ENCODE measurements around the gene PNPLA5. TPM values are rescaled to one million over a fixed set of nuclear protein-coding genes. Genes with fewer than 3 reads are reported as not detected.

Gene PNPLA5
- total RNA-seq, 2 experiments from 2014 or later, result 0.15 TPM; not detected in 1

DNA sequence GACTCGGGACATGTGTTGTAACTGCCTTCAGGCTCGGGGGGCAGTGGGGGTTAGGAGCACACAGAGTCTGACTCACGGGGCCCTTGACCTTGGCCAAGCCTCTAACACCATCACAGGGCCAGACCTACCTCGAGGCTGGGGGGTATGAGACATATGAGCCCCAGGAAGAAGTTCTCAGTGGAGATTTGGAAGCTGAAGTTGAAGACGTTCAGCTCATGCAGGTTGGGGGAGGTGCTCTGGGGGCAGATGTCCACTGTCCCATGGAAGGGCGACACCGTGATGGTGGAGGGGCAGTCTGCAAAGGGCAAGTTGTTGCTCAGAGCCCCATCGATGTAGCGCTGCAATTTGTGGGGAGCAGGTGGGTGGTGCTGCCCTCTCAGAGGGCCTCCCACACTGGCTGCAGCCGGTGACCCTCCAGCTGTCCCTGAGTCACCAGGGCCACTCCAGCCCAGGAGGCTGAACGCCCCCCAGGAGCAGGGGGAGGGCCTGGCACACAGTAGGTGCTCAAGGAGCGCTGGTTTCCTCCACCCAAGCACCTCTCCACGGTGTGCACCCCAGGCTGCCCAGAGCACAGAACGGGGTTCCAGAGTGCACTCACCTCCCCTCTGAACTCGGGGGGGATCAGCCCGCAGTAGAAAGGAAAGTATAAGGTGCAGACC lies 2.5 kb downstream of the PNPLA5 start:
- POLR2A ChIA-PET, result no interaction called here

DNA sequence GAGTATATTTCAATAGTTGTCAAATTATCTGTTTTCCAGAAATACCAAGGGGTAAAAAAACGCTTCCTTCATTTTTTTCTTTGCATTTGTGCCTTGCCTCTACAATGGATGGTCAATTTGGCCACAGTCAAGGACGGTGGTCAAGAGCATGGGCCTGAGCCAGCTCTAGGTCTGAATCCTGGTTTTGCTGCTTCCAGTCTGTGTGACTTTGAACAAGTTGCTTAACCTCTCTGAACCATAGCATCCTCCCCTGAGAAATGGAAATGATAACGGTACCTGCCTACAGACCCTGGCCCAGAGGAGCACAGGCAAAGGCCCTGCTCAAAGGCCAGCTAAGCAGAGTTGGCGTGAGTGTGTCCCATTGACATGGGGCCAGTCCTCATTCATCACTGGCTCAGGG lies 3.1 kb downstream of the PNPLA5 start:
- Histone ChIP-seq H3K9me2 (ENCODE audit: insufficient read depth, low read length) (no peaks in the 10 kb centered on the region), H3K36me3 (ENCODE audit: insufficient read depth, low read length) (no peaks in the 10 kb centered on the region), H3K4me2 (ENCODE audit: low read length) (no peak overlapping the region), H3K9me3 (ENCODE audit: low read length) (no peaks in the 10 kb centered on the region), H3K4me1 (ENCODE audit: insufficient read depth, low read length, poor library complexity, severe bottlenecking) (peaks cover 8% of the 10 kb centered on the region), H2AFZ (ENCODE audit: low read length) (no peak overlapping the region), H3K79me2 (ENCODE audit: insufficient read depth, low read depth, low read length) (no peaks in the 10 kb centered on the region), H3K4me3 (ENCODE audit: low read depth, low read length, poor library complexity, severe bottlenecking) (no peak overlapping the region), H4K20me1 (ENCODE audit: insufficient read depth, low read length) (no peaks in the 10 kb centered on the region), H3K27ac (ENCODE audit: low read depth, low read length, poor library complexity, severe bottlenecking) (no peak overlapping the region)
- no peak for DNase-seq (ENCODE audit: low spot score)
- ChIA-PET CTCF (ENCODE audit: unreplicated experiment) (no interaction called here), POLR2A (no interaction called here)
- intact Hi-C loops (cut with micrococcal nuclease; ENCODE audit: unreplicated experiment), result loop anchor here (10.0 kb wide), 1 partner anchor 736 kb away; no protein-coding TSS in a partner anchor
- TF ChIP-seq EZH2phosphoT487 (IDR thresholded peaks at IDR 0.05; ENCODE audit: borderline replicate concordance, low read depth, low read length) (no peak), CTCF (conservative IDR thresholded peaks at IDR 0.05; ENCODE audit: low read length) (no peak)
- no TSS peak for BruUV-seq (replicated peaks)

More for the DNA sequence above, 2.5 kb downstream of the PNPLA5 start:
- TF ChIP-seq CTCF (conservative IDR thresholded peaks at IDR 0.05; ENCODE audit: low read length), result no peak
- no peak for TF ChIP-seq EZH2phosphoT487 (IDR thresholded peaks at IDR 0.05; ENCODE audit: borderline replicate concordance, low read depth, low read length)
- Histone ChIP-seq H3K9me3 (ENCODE audit: low read length) (no peaks in the 10 kb centered on the region), H3K4me2 (ENCODE audit: low read length) (no peak overlapping the region), H3K36me3 (ENCODE audit: insufficient read depth, low read length) (no peaks in the 10 kb centered on the region), H4K20me1 (ENCODE audit: insufficient read depth, low read length) (no peaks in the 10 kb centered on the region), H3K9me2 (ENCODE audit: insufficient read depth, low read length) (no peaks in the 10 kb centered on the region), H3K79me2 (ENCODE audit: insufficient read depth, low read depth, low read length) (no peaks in the 10 kb centered on the region), H3K4me1 (ENCODE audit: insufficient read depth, low read length, poor library complexity, severe bottlenecking) (peaks cover 6% of the 10 kb centered on the region), H3K4me3 (ENCODE audit: low read depth, low read length, poor library complexity, severe bottlenecking) (no peak overlapping the region), H3K27ac (ENCODE audit: low read depth, low read length, poor library complexity, severe bottlenecking) (no peak overlapping the region), H2AFZ (ENCODE audit: low read length) (no peak overlapping the region)
- no peak for DNase-seq (ENCODE audit: low spot score)
- intact Hi-C loops (cut with micrococcal nuclease; ENCODE audit: unreplicated experiment), result loop anchor here (10.0 kb wide), 1 partner anchor 735 kb away; no protein-coding TSS in a partner anchor
- CTCF ChIA-PET (ENCODE audit: unreplicated experiment), result no interaction called here
- BruUV-seq (replicated peaks), result no TSS peak

GRCh38 chr22:43887391-43887790 lies 4.4 kb downstream of the PNPLA5 start:
- no peaks in the 10 kb centered on the region for H3K9me3 ChIP-seq (ENCODE audit: low read length)
- TF ChIP-seq EZH2phosphoT487 (IDR thresholded peaks at IDR 0.05; ENCODE audit: borderline replicate concordance, low read depth, low read length) (no peak), CTCF (conservative IDR thresholded peaks at IDR 0.05; ENCODE audit: low read length) (no peak)
- no peaks in the 10 kb centered on the region for H3K9me2 ChIP-seq (ENCODE audit: insufficient read depth, low read length)
- H4K20me1 ChIP-seq (ENCODE audit: insufficient read depth, low read length), result no peaks in the 10 kb centered on the region
- H3K79me2 ChIP-seq (ENCODE audit: insufficient read depth, low read depth, low read length), result no peaks in the 10 kb centered on the region
- no peaks in the 10 kb centered on the region for H3K36me3 ChIP-seq (ENCODE audit: insufficient read depth, low read length)
- intact Hi-C loops (cut with micrococcal nuclease; ENCODE audit: unreplicated experiment), result loop anchor here (10.0 kb wide), 1 partner anchor 737 kb away; no protein-coding TSS in a partner anchor
- BruUV-seq (replicated peaks), result no TSS peak
- H3K4me1 ChIP-seq (ENCODE audit: insufficient read depth, low read length, poor library complexity, severe bottlenecking), result peaks cover 8% of the 10 kb centered on the region
- no peak overlapping the region for H2AFZ ChIP-seq (ENCODE audit: low read length)
- no peak overlapping the region for H3K27ac ChIP-seq (ENCODE audit: low read depth, low read length, poor library complexity, severe bottlenecking)
- POLR2A ChIA-PET, result no interaction called here
- CTCF ChIA-PET (ENCODE audit: unreplicated experiment), result no interaction called here
- no peak overlapping the region for H3K4me3 ChIP-seq (ENCODE audit: low read depth, low read length, poor library complexity, severe bottlenecking)
- DNase-seq (ENCODE audit: low spot score), result no peak
- no peak overlapping the region for H3K4me2 ChIP-seq (ENCODE audit: low read length)

All from OCI-LY7 (cell line).